Esophagus (tissue), 2 donors: ENCODE data around the gene PLEKHO2. TPM values are rescaled to one million over a fixed set of nuclear protein-coding genes. Genes with fewer than 3 reads are reported as not detected.

Experiments
- H3K27ac ChIP-seq, 2 donors: one replicate each; pipeline ENCODE4 v1.5.1; 2013; ENCODE audit warnings: low read depth in 2 of 2, mild to moderate bottlenecking in 2 of 2, inconsistent platforms in 1 of 2, low read length in 1 of 2, moderate library complexity in 1 of 2
- H3K27me3 ChIP-seq, 2 donors: one replicate each; pipeline ENCODE4 v1.6.1; 2013; ENCODE audit warnings: low read length in 2 of 2, control low read depth in 1 of 2, mild to moderate bottlenecking in 1 of 2; ENCODE audit not compliant: insufficient read depth in 2 of 2, control insufficient read depth in 1 of 2
- H3K36me3 ChIP-seq, 2 donors: one replicate each; pipeline ENCODE4 v1.6.1; 2013; ENCODE audit warnings: low read length in 1 of 2; ENCODE audit not compliant: control insufficient read depth in 2 of 2, insufficient read depth in 2 of 2
- H3K4me1 ChIP-seq, 2 donors: one replicate each; pipeline ENCODE4 v1.6.1; 2013; ENCODE audit warnings: low read length in 1 of 2; ENCODE audit not compliant: control insufficient read depth in 2 of 2, insufficient read depth in 2 of 2
- H3K4me3 ChIP-seq, 2 donors: one replicate each; pipeline ENCODE4 v1.5.1; 2013; ENCODE audit warnings: low read length in 2 of 2, mild to moderate bottlenecking in 2 of 2, low read depth in 1 of 2, moderate library complexity in 1 of 2
- H3K9me3 ChIP-seq, 2 donors: one replicate each; pipeline ENCODE4 v1.6.1; 2013; ENCODE audit warnings: mild to moderate bottlenecking in 2 of 2, low read depth in 1 of 2, low read length in 1 of 2, moderate library complexity in 1 of 2; ENCODE audit not compliant: control insufficient read depth in 2 of 2, insufficient read depth in 1 of 2
- WGBS, 2 donors: extraction: QIAGEN DNeasy Blood & Tissue Kit; methylation state at CpG; one replicate each; pipeline ENCODE4 v1.1.7; 2013; 5-methylcytosine and 5-hydroxymethylcytosine counted together
- polyA plus RNA-seq, 2 donors: library from polyadenylated mRNA; stranded (reverse); fragments of 200-250 nt; gene quantifications; one replicate each; pipeline ENCODE4 v1.2.3, GENCODE V29; 2013
- donor health status: healthy with polysubstance abuse.
- donor health status: Bipolar disorder and iron deficiency.

PLEKHO2 gene
- polyA plus RNA-seq, 2 donors, result 4.8 to 6.6 TPM

- peaks cover 6 to 31% of the 10 kb centered on the region in 2 donors for H3K4me1 ChIP-seq
Observed at GRCh38 chr15:64854041-64854440, 12.3 kb downstream of the PLEKHO2 start.

GRCh38 chr15:64854526-64854925, 12.8 kb downstream of the PLEKHO2 start:
- 68 to 69% methylated on average over 3 of the region's 3 CpGs for WGBS, 2 donors
- Histone ChIP-seq H3K4me3 (no peak overlapping the region), H3K9me3 (no peaks in the 10 kb centered on the region), H3K27ac (peak overlapping the region; percentile 34 to 78), H3K4me1 (peaks cover 6 to 31% of the 10 kb centered on the region in 2 donors), H3K36me3 (peaks cover 0 to 15% of the 10 kb centered on the region in 2 donors), H3K27me3 (no peaks in the 10 kb centered on the region)

More at GRCh38 chr15:64854041-64854440, 12.3 kb downstream of the PLEKHO2 start:
- Histone ChIP-seq H3K4me3 (no peak overlapping the region), H3K9me3 (no peaks in the 10 kb centered on the region), H3K27ac (peak overlapping the region; percentile 34 to 78), H3K36me3 (peaks cover 0 to 16% of the 10 kb centered on the region in 2 donors), H3K27me3 (no peaks in the 10 kb centered on the region)
- WGBS, 2 donors, result 71 to 74% methylated on average over 4 of the region's 4 CpGs

- Histone ChIP-seq H3K4me1 (peaks cover 5 to 31% of the 10 kb centered on the region in 2 donors), H3K4me3 (no peak overlapping the region), H3K36me3 (peaks cover 0 to 17% of the 10 kb centered on the region in 2 donors), H3K27me3 (no peaks in the 10 kb centered on the region), H3K9me3 (no peaks in the 10 kb centered on the region), H3K27ac (peak overlapping the region; percentile 46 to 78)
- WGBS, 2 donors, result 48 to 59% methylated on average over 7 of the region's 7 CpGs
Observed at GRCh38 chr15:64855205-64855975, 13.7 kb downstream of the PLEKHO2 start.

- Histone ChIP-seq H3K36me3 (peaks cover 4 to 22% of the 10 kb centered on the region in 2 donors), H3K4me1 (peaks cover 4 to 31% of the 10 kb centered on the region in 2 donors), H3K27ac (peak overlapping the region; percentile 78 to 86), H3K27me3 (no peaks in the 10 kb centered on the region), H3K9me3 (no peaks in the 10 kb centered on the region), H3K4me3 (no peak overlapping the region)
- 52 to 53% methylated on average over 5 of the region's 5 CpGs for WGBS, 2 donors
Observed at GRCh38 chr15:64856429-64857145, 14.9 kb downstream of the PLEKHO2 start.

- no peak overlapping the region for H3K4me3 ChIP-seq
- no peaks in the 10 kb centered on the region for H3K9me3 ChIP-seq
- no peaks in the 10 kb centered on the region for H3K27me3 ChIP-seq
- H3K4me1 ChIP-seq, result peaks cover 7 to 31% of the 10 kb centered on the region in 2 donors
- 49 to 60% methylated on average over 4 of the region's 4 CpGs for WGBS, 2 donors
- H3K36me3 ChIP-seq, result peaks cover 7 to 27% of the 10 kb centered on the region in 2 donors
- H3K27ac ChIP-seq, result peak overlapping the region; percentile 78 to 86
Observed at GRCh38 chr15:64857421-64857820, 15.7 kb downstream of the PLEKHO2 start.

GRCh38 chr15:64858021-64858575, 16.4 kb downstream of the PLEKHO2 start:
- Histone ChIP-seq H3K36me3 (peaks cover 7 to 27% of the 10 kb centered on the region in 2 donors), H3K4me1 (peaks cover 7 to 31% of the 10 kb centered on the region in 2 donors), H3K27me3 (no peaks in the 10 kb centered on the region), H3K4me3 (no peak overlapping the region), H3K27ac (peak overlapping the region; percentile 15 to 78), H3K9me3 (no peaks in the 10 kb centered on the region)
- WGBS, 2 donors, result 52 to 59% methylated on average over 6 of the region's 6 CpGs

GRCh38 chr15:64859226-64859625, 17.5 kb downstream of the PLEKHO2 start:
- Histone ChIP-seq H3K4me3 (no peak overlapping the region), H3K36me3 (peaks cover 7 to 26% of the 10 kb centered on the region in 2 donors), H3K9me3 (no peaks in the 10 kb centered on the region), H3K27ac (no peak overlapping the region), H3K4me1 (peaks cover 4 to 27% of the 10 kb centered on the region in 2 donors), H3K27me3 (no peaks in the 10 kb centered on the region)
- WGBS, 2 donors, result 80 to 86% methylated on average over 2 of the region's 2 CpGs

- no peak overlapping the region for H3K27ac ChIP-seq
- peaks cover 3 to 11% of the 10 kb centered on the region in 2 donors for H3K4me1 ChIP-seq
- H3K36me3 ChIP-seq, result peaks cover 10 to 28% of the 10 kb centered on the region in 2 donors
- WGBS, 2 donors, result 94% methylated on average over 11 of the region's 11 CpGs
- no peak overlapping the region for H3K4me3 ChIP-seq
- no peaks in the 10 kb centered on the region for H3K27me3 ChIP-seq
- H3K9me3 ChIP-seq, result no peaks in the 10 kb centered on the region
Observed at GRCh38 chr15:64861331-64861730, 19.6 kb downstream of the PLEKHO2 start.

- H3K9me3 ChIP-seq, result no peaks in the 10 kb centered on the region
- no peak overlapping the region for H3K27ac ChIP-seq
- peaks cover 3 to 6% of the 10 kb centered on the region in 2 donors for H3K4me1 ChIP-seq
- H3K4me3 ChIP-seq, result no peak overlapping the region
- H3K36me3 ChIP-seq, result peaks cover 10 to 28% of the 10 kb centered on the region in 2 donors
- H3K27me3 ChIP-seq, result no peaks in the 10 kb centered on the region
- WGBS, 2 donors, result 92 to 97% methylated on average over 4 of the region's 4 CpGs
Observed at GRCh38 chr15:64861960-64862359, 20.2 kb downstream of the PLEKHO2 start.
